Activated CD4-positive, alpha-beta T cell treated with anti-CD3 and anti-CD28 coated beads for 36 hours (primary cell): Measurements from ENCODE around the gene PLCB1. TPM values are rescaled to one million over a fixed set of nuclear protein-coding genes. Genes with fewer than 3 reads are reported as not detected.

Experiments
- ATAC-seq: fragments of 200-7000 bp; cut with Tn5 transposase; one replicate; pipeline ENCODE4 v1.10.0; 2021; ENCODE audit warnings: mild to moderate bottlenecking, moderate library complexity
- CTCF ChIA-PET: fragments of 350-600 bp; sonication (Branson Sonifier 250); formaldehyde crosslinking; loops from one replicate; lab custom pipeline; 2021; ENCODE audit warnings: antibody characterized with exemption; lab: Charles Lee
- POLR2A ChIA-PET: fragments of 350-600 bp; sonication (Branson Sonifier 250); formaldehyde crosslinking; loops from one replicate; lab custom pipeline; 2021; ENCODE audit warnings: antibody characterized with exemption, inconsistent platforms; lab: Charles Lee
- DNase-seq: peaks from one replicate; pipeline ENCODE4 v3.0.0-alpha.2; 2020
- H3K27ac Mint-ChIP-seq: one replicate; pipeline ENCODE4 v1.8.0; 2021; ENCODE audit warnings: mixed read lengths
- H3K27me3 Mint-ChIP-seq: one replicate; pipeline ENCODE4 v1.8.0; 2021; ENCODE audit warnings: mixed read lengths
- H3K36me3 Mint-ChIP-seq: one replicate; pipeline ENCODE4 v1.8.0; 2021; ENCODE audit warnings: low read depth, mixed read lengths
- H3K4me1 Mint-ChIP-seq: one replicate; pipeline ENCODE4 v1.8.0; 2021; ENCODE audit warnings: mixed read lengths
- H3K4me3 Mint-ChIP-seq: one replicate; pipeline ENCODE4 v1.8.0; 2021; ENCODE audit warnings: mild to moderate bottlenecking, moderate library complexity, mixed read lengths
- H3K9me3 Mint-ChIP-seq: one replicate; pipeline ENCODE4 v1.8.0; 2021; ENCODE audit warnings: low read depth, mixed read lengths
- intact Hi-C, 2 experiments: fragments of 100-400 bp; cut with DNase I in 1 of 2; cut with micrococcal nuclease in 1 of 2; formaldehyde crosslinking; loops; one replicate each; pipeline versions ENCODE4 v1.14.2 to v1.15.1; 2022 to 2024; cut with DNase I, micrococcal nuclease
- total RNA-seq, 2 experiments: library from RNA; stranded (reverse); gene quantifications; one replicate each; pipeline ENCODE4 v1.2.3, GENCODE V29; 2021

PLCB1 gene
- total RNA-seq, 2 experiments from 2014 or later = 1.4 to 1.5 TPM

DNA sequence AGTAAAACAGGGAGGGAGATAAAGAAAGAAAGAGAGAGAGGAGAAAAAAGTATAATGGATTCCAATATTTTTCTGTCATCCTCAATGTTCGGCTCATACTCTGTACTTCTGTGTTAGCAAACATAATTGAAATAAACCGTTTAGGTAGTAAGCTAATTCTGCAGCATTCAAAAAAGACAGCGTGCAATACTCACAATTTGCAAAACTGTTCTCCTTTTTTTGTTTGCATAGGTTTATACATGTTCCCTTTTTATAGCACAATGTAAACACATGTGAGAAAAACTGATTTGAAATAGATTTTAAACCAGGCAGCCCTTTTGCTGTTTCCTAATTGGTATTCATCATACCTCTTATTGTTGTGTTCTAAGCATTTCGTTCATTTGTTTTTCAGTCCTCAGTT is 188.9 kb downstream of the PLCB1 start:
- CTCF ChIA-PET = interaction anchor here (0.6 kb wide), 1 partner anchor 98 kb away, joined by 3 read pairs; no protein-coding TSS in a partner anchor

DNA sequence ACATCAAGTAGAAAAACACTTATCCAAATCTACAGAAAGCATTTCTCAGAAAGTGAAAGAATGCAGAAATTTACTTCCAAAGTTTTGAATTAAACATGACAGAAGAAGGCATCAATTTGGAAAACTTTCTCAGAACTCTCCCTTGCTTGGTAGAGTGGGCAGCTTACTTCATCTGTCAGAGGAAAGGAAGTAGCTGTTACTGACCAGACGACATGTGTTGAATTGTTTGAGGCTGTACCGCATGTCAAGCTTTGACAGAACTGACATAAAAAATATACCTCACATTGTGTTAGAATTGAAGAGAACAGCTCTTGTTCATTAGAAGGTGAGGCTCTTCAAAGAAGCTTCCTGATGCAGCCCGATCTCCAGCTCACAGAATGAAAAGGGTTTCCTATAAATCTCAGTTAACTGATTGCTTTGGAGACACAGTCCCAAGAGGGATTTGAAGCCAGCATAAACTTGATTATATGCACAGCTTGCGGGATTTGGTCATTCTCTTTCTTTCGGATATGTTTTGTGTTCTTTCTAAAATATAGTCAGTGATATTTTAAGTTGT is 190.7 kb downstream of the PLCB1 start:
- H3K9me3 Mint-ChIP-seq = no peaks in the 10 kb centered on the region
- no peaks in the 10 kb centered on the region for H3K36me3 Mint-ChIP-seq
- H3K4me1 Mint-ChIP-seq = no peaks in the 10 kb centered on the region
- peaks cover 2% of the 10 kb centered on the region for H3K27me3 Mint-ChIP-seq
- DNase-seq (no peak), ATAC-seq (no peak)
- H3K27ac Mint-ChIP-seq = no peak overlapping the region
- no peak overlapping the region for H3K4me3 Mint-ChIP-seq
- ChIA-PET CTCF (no interaction called here), POLR2A (no interaction called here)
- intact Hi-C loops = no loop called here

More for the DNA sequence above, 188.9 kb downstream of the PLCB1 start:
- no peak overlapping the region for H3K4me3 Mint-ChIP-seq
- no peaks in the 10 kb centered on the region for H3K36me3 Mint-ChIP-seq
- no peak overlapping the region for H3K27ac Mint-ChIP-seq
- no peaks in the 10 kb centered on the region for H3K4me1 Mint-ChIP-seq
- no peaks in the 10 kb centered on the region for H3K9me3 Mint-ChIP-seq
- peaks cover 2% of the 10 kb centered on the region for H3K27me3 Mint-ChIP-seq
- DNase-seq (no peak), ATAC-seq (no peak)
- intact Hi-C loops = no loop called here
- POLR2A ChIA-PET = no interaction called here

DNA sequence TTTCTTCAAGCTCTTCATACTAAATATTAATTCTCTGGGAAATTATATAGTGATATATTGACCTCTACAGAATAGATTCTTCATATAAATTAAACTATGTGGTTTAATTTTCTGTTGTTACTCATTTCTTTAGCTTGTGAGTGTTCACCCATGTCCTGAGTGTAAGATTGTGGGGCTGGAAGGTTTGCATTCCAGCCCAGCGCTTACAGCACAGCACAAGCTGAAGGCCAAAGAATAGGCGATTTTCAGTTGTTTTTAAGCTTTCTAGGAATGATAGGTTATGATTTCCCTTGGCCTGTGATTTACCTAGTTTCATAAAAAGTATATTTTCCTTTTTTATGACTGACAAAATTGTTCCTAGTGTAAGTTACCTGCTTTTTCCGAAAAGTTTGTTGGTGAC is 194.1 kb downstream of the PLCB1 start:
- Mint-ChIP-seq H3K4me3 (no peak overlapping the region), H3K27ac (no peak overlapping the region), H3K36me3 (no peaks in the 10 kb centered on the region), H3K4me1 (no peaks in the 10 kb centered on the region), H3K27me3 (peaks cover 2% of the 10 kb centered on the region), H3K9me3 (no peaks in the 10 kb centered on the region)
- DNase-seq (no peak), ATAC-seq (no peak)
- CTCF ChIA-PET = no interaction called here
- intact Hi-C loops = no loop called here
- POLR2A ChIA-PET = no interaction called here

DNA sequence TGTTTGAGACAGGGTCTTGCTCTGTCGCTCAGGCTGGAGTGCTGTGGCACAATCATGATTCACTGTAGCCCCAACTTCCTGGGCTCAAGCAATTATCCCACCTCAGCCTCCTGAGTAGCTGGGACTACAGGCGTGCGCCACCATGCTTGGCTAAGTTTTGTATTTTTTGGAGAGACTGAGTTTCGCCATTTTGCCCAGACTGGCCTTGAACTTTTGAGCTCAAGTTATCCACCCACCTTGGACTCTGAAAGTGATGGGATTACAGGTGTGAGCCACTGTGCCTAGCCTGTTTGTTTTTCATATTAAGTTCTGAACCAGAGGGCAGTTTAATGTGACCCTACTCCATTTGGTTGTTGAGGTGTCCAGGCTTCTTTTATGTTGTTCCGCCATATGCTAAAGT is 194.8 kb downstream of the PLCB1 start:
- intact Hi-C loops = no loop called here
- Mint-ChIP-seq H3K36me3 (no peaks in the 10 kb centered on the region), H3K27ac (no peak overlapping the region), H3K4me3 (no peak overlapping the region), H3K27me3 (peaks cover 2% of the 10 kb centered on the region), H3K9me3 (no peaks in the 10 kb centered on the region), H3K4me1 (no peaks in the 10 kb centered on the region)
- CTCF ChIA-PET = no interaction called here
- ATAC-seq (no peak), DNase-seq (no peak)
- POLR2A ChIA-PET = no interaction called here

DNA sequence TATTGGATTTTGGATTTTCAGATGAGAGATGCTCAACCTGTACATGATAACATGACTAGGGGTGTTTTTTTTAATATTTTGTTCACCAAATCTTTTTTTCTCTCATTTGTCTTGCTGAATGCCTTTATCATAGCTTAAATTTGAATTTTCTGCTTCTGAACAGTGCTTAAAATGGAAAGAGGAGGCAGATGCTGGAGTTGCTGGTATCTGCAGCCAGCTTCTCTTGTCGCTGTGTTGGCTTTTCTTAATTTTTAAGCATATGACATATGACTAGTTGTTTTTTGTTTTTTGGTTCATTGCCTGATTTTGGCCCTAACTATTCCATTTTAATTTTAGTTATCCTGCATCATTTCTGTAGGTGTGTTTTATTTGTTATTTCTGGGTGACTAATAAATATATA is 196.1 kb downstream of the PLCB1 start:
- H3K27me3 Mint-ChIP-seq = peaks cover 4% of the 10 kb centered on the region
- CTCF ChIA-PET = no interaction called here
- H3K36me3 Mint-ChIP-seq = no peaks in the 10 kb centered on the region
- no peak for ATAC-seq
- POLR2A ChIA-PET = no interaction called here
- H3K4me3 Mint-ChIP-seq = no peak overlapping the region
- H3K27ac Mint-ChIP-seq = no peak overlapping the region
- H3K9me3 Mint-ChIP-seq = no peaks in the 10 kb centered on the region
- no peaks in the 10 kb centered on the region for H3K4me1 Mint-ChIP-seq
- intact Hi-C loops = no loop called here
- no peak for DNase-seq

DNA sequence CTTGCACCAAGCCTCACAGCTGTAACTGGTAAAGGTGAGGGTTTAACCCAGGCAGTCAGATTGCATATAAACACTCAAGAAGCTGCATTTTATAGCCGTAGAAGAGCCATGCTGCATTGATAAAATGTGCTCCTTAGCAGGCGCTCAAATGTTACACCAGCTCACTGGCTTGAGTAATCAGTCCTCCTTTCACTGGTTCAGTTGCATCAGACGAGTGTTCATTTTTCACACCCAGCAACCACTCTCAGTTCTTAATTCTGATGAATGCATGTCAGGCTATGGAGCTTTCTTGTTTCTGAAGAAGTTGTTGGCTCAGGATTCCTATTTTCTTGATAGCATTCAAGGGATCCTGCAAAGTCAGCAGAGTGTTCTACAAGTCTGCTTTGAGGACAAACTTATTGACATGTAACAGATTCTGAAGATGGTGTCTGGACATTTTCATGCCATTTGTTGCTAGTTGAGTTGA is 198.3 kb downstream of the PLCB1 start:
- ChIA-PET POLR2A (no interaction called here), CTCF (interaction anchor here (1.0 to 1.7 kb wide), 2 partner anchors 30 to 199 kb away, joined by 3 read pairs; partner anchors contain the start of gene PLCB1)
- H3K9me3 Mint-ChIP-seq = no peaks in the 10 kb centered on the region
- no peak overlapping the region for H3K27ac Mint-ChIP-seq
- ATAC-seq = no peak
- H3K4me1 Mint-ChIP-seq = no peaks in the 10 kb centered on the region
- intact Hi-C loops = no loop called here
- no peak for DNase-seq
- peaks cover 4% of the 10 kb centered on the region for H3K27me3 Mint-ChIP-seq
- no peaks in the 10 kb centered on the region for H3K36me3 Mint-ChIP-seq
- no peak overlapping the region for H3K4me3 Mint-ChIP-seq

DNA sequence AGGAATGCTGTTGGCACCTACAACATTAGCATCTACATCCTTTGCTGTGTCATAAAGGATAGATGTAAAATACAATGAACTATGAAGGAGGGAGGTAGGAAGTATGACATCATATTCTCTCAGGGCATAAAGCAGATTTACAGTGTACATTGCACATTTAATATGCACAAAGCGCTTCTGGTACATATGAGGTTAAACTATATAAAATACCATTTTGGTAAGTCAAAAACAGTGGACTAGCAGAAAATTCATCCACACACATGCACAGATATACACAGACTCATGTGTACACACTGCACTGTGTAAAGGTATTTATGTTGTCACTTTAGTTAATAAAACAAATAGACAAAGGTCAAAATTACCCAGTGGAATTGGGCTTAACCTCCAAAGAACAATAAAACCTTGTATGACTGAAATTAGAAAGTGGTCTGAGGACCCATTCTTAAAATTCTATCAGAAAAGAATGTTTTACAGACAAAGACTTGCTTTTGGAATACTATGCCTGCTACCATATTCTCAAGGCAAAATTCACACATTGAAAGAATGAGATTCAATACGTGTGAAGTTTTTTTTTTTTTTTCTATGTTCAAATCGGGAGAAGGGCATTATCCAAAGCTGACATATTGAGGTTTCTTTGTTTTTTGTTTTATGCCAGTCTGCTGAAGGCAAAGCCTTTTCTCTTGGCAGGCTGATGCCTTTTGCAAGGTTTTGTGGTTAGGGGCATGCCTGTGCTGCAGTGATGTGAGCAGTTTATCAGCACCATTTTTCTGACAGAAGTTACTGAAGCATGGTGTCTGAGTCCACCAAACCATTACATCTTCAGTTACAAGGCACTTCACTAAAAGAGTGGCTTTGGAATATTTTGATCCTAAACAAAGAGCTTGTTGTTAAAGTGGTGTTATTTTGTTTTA is 199.0 kb downstream of the PLCB1 start:
- Mint-ChIP-seq H3K4me3 (no peak overlapping the region), H3K4me1 (no peaks in the 10 kb centered on the region), H3K27me3 (peaks cover 4% of the 10 kb centered on the region), H3K27ac (no peak overlapping the region), H3K36me3 (no peaks in the 10 kb centered on the region), H3K9me3 (no peaks in the 10 kb centered on the region)
- no peak for ATAC-seq
- ChIA-PET POLR2A (no interaction called here), CTCF (interaction anchor here (1.7 kb wide), 1 partner anchor 30 kb away, joined by 3 read pairs; no protein-coding TSS in a partner anchor)
- intact Hi-C loops = no loop called here
- DNase-seq = no peak

DNA sequence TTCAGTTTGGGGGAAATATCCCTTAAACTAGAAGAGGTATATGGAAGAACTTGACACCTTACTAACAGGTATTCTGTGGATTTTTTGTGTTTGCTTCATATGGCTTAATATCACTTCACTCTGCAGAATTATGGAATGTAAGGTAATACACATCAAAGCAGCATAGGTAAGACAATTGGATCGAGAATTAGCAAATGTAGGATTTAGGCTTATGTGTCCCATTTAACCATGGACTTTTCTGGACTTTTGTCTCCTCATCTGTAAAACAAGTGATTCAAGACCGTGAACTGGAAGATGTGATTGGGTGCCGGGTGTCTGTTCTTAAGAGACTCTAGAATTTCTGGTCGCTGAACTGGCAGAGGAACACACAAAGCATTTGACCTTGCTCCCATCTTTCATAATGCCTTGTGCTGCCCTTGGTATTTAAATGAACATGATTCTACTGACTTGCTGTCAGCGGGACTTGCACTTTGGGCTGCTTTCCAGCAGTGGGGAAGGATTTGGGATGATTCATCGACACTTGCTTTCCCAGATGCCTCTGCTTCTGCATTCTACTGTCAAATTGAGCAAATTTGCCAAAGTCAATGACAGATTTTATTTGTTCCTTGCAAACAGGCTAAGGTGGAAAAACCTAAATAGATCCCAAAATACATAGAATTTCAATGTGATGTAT is 199.8 kb downstream of the PLCB1 start:
- POLR2A ChIA-PET = no interaction called here
- intact Hi-C loops = no loop called here
- CTCF ChIA-PET = no interaction called here
- Mint-ChIP-seq H3K4me3 (no peak overlapping the region), H3K4me1 (no peaks in the 10 kb centered on the region), H3K27ac (no peak overlapping the region), H3K9me3 (no peaks in the 10 kb centered on the region), H3K36me3 (no peaks in the 10 kb centered on the region), H3K27me3 (peaks cover 4% of the 10 kb centered on the region)
- DNase-seq (no peak), ATAC-seq (no peak)

DNA sequence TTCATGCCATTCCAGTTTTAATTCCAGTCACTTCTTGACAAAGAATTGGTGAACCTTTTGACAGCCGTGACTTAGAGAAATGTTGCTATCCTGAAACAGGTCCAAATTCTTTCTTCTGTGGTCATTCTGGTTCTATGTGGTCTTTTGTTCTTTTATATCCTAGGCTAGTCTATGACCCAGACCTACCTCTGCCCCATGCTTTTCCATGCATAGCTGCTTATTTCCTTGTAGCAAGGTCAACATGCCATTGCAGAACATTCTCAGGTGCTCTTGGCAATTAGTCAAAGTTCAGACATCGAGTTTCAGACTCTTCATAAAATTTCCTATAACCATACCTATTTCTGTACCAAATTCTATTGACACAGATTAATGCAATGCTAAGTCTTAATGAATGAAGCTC is 202.6 kb downstream of the PLCB1 start:
- ATAC-seq (no peak), DNase-seq (no peak)
- intact Hi-C loops = no loop called here
- ChIA-PET CTCF (no interaction called here), POLR2A (no interaction called here)
- no peaks in the 10 kb centered on the region for H3K9me3 Mint-ChIP-seq
- H3K4me3 Mint-ChIP-seq = no peak overlapping the region
- H3K27me3 Mint-ChIP-seq = peaks cover 4% of the 10 kb centered on the region
- no peak overlapping the region for H3K27ac Mint-ChIP-seq
- H3K36me3 Mint-ChIP-seq = no peaks in the 10 kb centered on the region
- no peaks in the 10 kb centered on the region for H3K4me1 Mint-ChIP-seq

DNA sequence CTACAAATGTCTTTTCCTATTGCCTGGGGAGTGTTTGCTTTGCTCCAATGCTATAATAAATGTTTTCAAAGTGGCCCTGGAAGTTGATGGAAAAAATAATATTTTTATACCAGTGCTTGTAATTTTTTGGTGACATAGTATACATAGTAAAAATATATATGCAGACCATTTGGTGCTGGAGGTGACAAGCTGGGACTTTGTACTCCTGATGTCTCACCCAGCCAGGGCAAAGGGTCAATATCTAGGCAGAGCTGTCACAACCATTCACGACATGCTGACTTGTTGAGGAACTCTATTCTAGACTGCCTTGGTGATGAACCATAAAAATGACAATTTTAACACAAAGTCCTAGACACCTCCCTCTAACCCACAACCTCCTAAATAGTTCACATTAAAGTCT is 203.0 kb downstream of the PLCB1 start:
- CTCF ChIA-PET = no interaction called here

DNA sequence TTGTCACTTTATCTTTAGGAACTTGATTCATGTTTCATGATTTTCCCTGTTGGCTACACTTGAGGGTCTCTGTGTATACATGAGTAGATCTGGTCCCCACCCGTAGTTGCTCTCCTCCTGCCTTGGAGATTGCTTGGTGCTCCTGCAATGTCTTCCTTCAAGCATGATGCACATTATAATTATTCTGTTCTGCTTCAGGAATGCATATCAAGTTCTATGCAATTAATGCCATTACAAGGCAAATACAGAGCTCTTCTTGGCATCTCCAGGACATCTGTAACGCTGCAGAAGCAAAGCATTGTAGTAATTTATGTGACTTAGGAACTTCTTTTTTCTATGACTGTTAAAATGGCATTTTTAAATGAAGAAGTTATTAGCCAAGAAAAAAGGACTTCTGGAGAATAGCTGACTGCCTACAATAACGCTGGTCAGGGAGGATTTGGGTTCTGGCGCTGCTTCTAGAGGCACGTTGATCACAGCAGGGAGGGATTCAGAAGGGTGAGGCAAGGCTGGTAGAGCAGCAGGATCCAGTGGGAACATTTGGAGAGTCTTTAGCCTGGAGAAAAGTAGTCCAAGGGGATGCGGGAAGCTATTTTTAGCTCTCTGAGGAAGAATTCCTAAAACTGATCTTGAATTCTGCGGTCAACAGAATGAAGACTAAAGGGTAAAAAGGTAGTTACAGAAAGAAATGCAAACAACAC is 203.6 kb downstream of the PLCB1 start:
- H3K27ac Mint-ChIP-seq = no peak overlapping the region
- no peaks in the 10 kb centered on the region for H3K9me3 Mint-ChIP-seq
- peaks cover 4% of the 10 kb centered on the region for H3K27me3 Mint-ChIP-seq
- CTCF ChIA-PET = no interaction called here
- DNase-seq = no peak
- POLR2A ChIA-PET = no interaction called here
- no peaks in the 10 kb centered on the region for H3K4me1 Mint-ChIP-seq
- intact Hi-C loops = no loop called here
- no peaks in the 10 kb centered on the region for H3K36me3 Mint-ChIP-seq
- no peak for ATAC-seq
- H3K4me3 Mint-ChIP-seq = no peak overlapping the region

More for the DNA sequence above, 203.0 kb downstream of the PLCB1 start:
- no peaks in the 10 kb centered on the region for H3K9me3 Mint-ChIP-seq
- no peak overlapping the region for H3K4me3 Mint-ChIP-seq
- no peak for ATAC-seq
- no peak for DNase-seq
- no peaks in the 10 kb centered on the region for H3K4me1 Mint-ChIP-seq
- peaks cover 4% of the 10 kb centered on the region for H3K27me3 Mint-ChIP-seq
- intact Hi-C loops = no loop called here
- H3K36me3 Mint-ChIP-seq = no peaks in the 10 kb centered on the region
- POLR2A ChIA-PET = no interaction called here
- no peak overlapping the region for H3K27ac Mint-ChIP-seq
